Spleen (tissue), 11 donors: ENCODE data around the gene GJB4. TPM values are rescaled to one million over a fixed set of nuclear protein-coding genes. Genes with fewer than 3 reads are reported as not detected.

ENCODE experiments used
- DNase-seq: peaks from one replicate; pipeline ENCODE4 v3.0.0-alpha.2; 2020
- H3K27ac ChIP-seq, 8 donors: fragments of 200-600 bp; sonication (generic) in 7 of 8; 1 replicate in 4 of 8; 2 replicates in 4 of 8; pipeline versions ENCODE4 v1.5.0 to v1.8.0; 2016 to 2021; ENCODE audit warnings: inconsistent platforms in 4 of 8, mild to moderate bottlenecking in 4 of 8, moderate library complexity in 1 of 8
- H3K27me3 ChIP-seq, 7 donors: fragments of 200-600 bp; sonication (generic) in 6 of 7; replicated peaks in 1 of 7; 1 replicate in 4 of 7; 2 replicates in 3 of 7; pipeline versions ENCODE4 v1.5.0 to v1.8.0; 2016 to 2021; ENCODE audit warnings: inconsistent platforms in 3 of 7, mild to moderate bottlenecking in 1 of 7
- H3K36me3 ChIP-seq, 6 donors: fragments of 200-600 bp; sonication (generic) in 5 of 6; 1 replicate in 4 of 6; 2 replicates in 2 of 6; pipeline versions ENCODE4 v1.5.0 to v1.8.0; 2016 to 2021; ENCODE audit warnings: inconsistent platforms in 2 of 6
- H3K4me1 ChIP-seq, 6 donors: fragments of 200-600 bp; sonication (generic) in 5 of 6; 1 replicate in 3 of 6; 2 replicates in 3 of 6; pipeline versions ENCODE4 v1.5.0 to v1.8.0; 2016 to 2021; ENCODE audit warnings: inconsistent platforms in 3 of 6
- H3K4me3 ChIP-seq, 8 donors: fragments of 200-600 bp; sonication (generic) in 7 of 8; 1 replicate in 4 of 8; 2 replicates in 4 of 8; pipeline versions ENCODE4 v1.5.0 to v1.8.0; 2016 to 2021; ENCODE audit warnings: inconsistent platforms in 4 of 8, mild to moderate bottlenecking in 4 of 8, moderate library complexity in 2 of 8
- H3K9me3 ChIP-seq, 8 donors: fragments of 200-600 bp; sonication (generic) in 7 of 8; 1 replicate in 4 of 8; 2 replicates in 4 of 8; pipeline versions ENCODE4 v1.5.0 to v1.8.0; 2016 to 2021; ENCODE audit warnings: inconsistent platforms in 4 of 8
- CTCF ChIP-seq, 11 experiments: fragments of 200-600 bp in 7 of 11; fragments of 450-650 bp in 4 of 11; sonication (generic) in 4 of 11; IDR thresholded peaks in 8 of 11; conservative IDR thresholded peaks in 3 of 11; 1 replicate in 7 of 11; 2 replicates in 4 of 11; pipeline versions ENCODE4 v1.4.0 to v1.8.0; 2016 to 2021; ENCODE audit warnings: antibody characterized with exemption in 11 of 11, inconsistent platforms in 4 of 11, mild to moderate bottlenecking in 1 of 11
- POLR2A ChIP-seq, 3 donors: fragments of 450-650 bp; IDR thresholded peaks; one replicate each; pipeline ENCODE4 v1.5.1; 2017; ENCODE audit warnings: antibody characterized with exemption in 3 of 3, mild to moderate bottlenecking in 1 of 3
- POLR2AphosphoS5 ChIP-seq, 3 donors: sonication (generic); formaldehyde crosslinking; IDR thresholded peaks; one replicate each; pipeline ENCODE4 v1.5.1; 2017; ENCODE audit warnings: antibody characterized with exemption in 3 of 3
- WGBS, 5 donors: extraction: QIAGEN DNeasy Blood & Tissue Kit in 3 of 5; methylation state at CpG; one replicate each; pipeline versions ENCODE4 v1.1.5 to v1.1.7; 2013 to 2018; 5-methylcytosine and 5-hydroxymethylcytosine counted together
- intact Hi-C: fragments of 100-400 bp; cut with DNase I; formaldehyde crosslinking; loops from one replicate; pipeline ENCODE4 v1.15.0; 2023; ENCODE audit warnings: low total_unique reads
- polyA plus RNA-seq, 3 donors: library from polyadenylated mRNA; stranded (reverse); fragments of 200-250 nt; gene quantifications; one replicate each; pipeline ENCODE4 v1.2.1, GENCODE V29; 2013
- total RNA-seq, 7 donors: library from RNA; depleted of rRNA in 3 of 7; stranded (reverse); fragments of >200 nt in 3 of 7; fragmentation: NEBNext Ultra II Directional in 4 of 7; extraction: Animal tissue kit (Norgen Biotek cat#: 25700) in 4 of 7; gene quantifications; one replicate each; pipeline versions ENCODE4 v1.1.0 to v1.2.1, GENCODE V29; 2016 to 2021
- donor health status: healthy with polysubstance abuse.
- donor health status: DM: no; HTN: no; CAD: no; lungs with moderate emphysema.
- donor health status: DM: no; HTN: no; CAD: no.
- donor health status: Bipolar disorder and iron deficiency.
- donor health status: healthy.
- donor health status: DM: no; HTN: no; CAD: no.
- donor health status: DM: yes; HTN: yes; CAD: no.

GJB4 gene
- total and polyA plus RNA-seq, 10 donors = not detected

GRCh38 chr1:34786521-34787325 lies 27.2 kb downstream of the GJB4 start:
- TF ChIP-seq CTCF (IDR thresholded peaks at IDR 0.05 in 8 of 11, conservative IDR thresholded peaks at IDR 0.05 in 3 of 11) (peak; percentile 34 to 85 (median 71)), POLR2A (IDR thresholded peaks at IDR 0.05) (no peak), POLR2AphosphoS5 (IDR thresholded peaks at IDR 0.05) (no peak)
- Histone ChIP-seq H3K27ac (no peak overlapping the region), H3K9me3 (no peaks in the 10 kb centered on the region), H3K36me3 (no peaks in the 10 kb centered on the region), H3K4me1 (peaks cover under 1 to 14% (median 5%) of the 10 kb centered on the region in 6 donors), H3K4me3 (no peak overlapping the region), H3K27me3 (peaks cover 5 to 77% (median 18%) of the 10 kb centered on the region in 7 donors)
- 50 to 54% (median 53%) methylated on average over 14 of the region's 14 CpGs for WGBS, 5 donors
- intact Hi-C loops = loop anchor here (5.0 kb wide), 1 partner anchor 66 kb away; no protein-coding TSS in a partner anchor
- DNase-seq = no peak

- TF ChIP-seq POLR2A (IDR thresholded peaks at IDR 0.05) = no peak
- TF ChIP-seq POLR2AphosphoS5 (IDR thresholded peaks at IDR 0.05) = no peak
- no peak for TF ChIP-seq CTCF (IDR thresholded peaks at IDR 0.05 in 8 of 11, conservative IDR thresholded peaks at IDR 0.05 in 3 of 11)
- Histone ChIP-seq H3K4me1 (peaks cover 0 to 20% (median 8%) of the 10 kb centered on the region in 6 donors), H3K27me3 (peaks cover 0 to 77% (median 16%) of the 10 kb centered on the region in 7 donors), H3K27ac (no peak overlapping the region), H3K36me3 (no peaks in the 10 kb centered on the region), H3K9me3 (no peaks in the 10 kb centered on the region), H3K4me3 (no peak overlapping the region)
- intact Hi-C loops = loop anchor here (5.0 kb wide), 1 partner anchor 65 kb away; no protein-coding TSS in a partner anchor
- no peak for DNase-seq
- 53 to 59% (median 56%) methylated on average over 9 of the region's 9 CpGs for WGBS, 5 donors
Observed at GRCh38 chr1:34787461-34788420, 28.2 kb downstream of the GJB4 start.

- Histone ChIP-seq H3K9me3 (no peaks in the 10 kb centered on the region), H3K4me1 (peaks cover 0 to 26% (median 14%) of the 10 kb centered on the region in 6 donors), H3K27me3 (peaks cover 0 to 63% (median 18%) of the 10 kb centered on the region in 7 donors), H3K36me3 (no peaks in the 10 kb centered on the region), H3K27ac (no peak overlapping the region), H3K4me3 (no peak overlapping the region)
- intact Hi-C loops = no loop called here
- 74 to 83% (median 78%) methylated on average over 5 to 6 of the region's 6 CpGs for WGBS, 5 donors
- TF ChIP-seq CTCF (IDR thresholded peaks at IDR 0.05 in 8 of 11, conservative IDR thresholded peaks at IDR 0.05 in 3 of 11) = no peak
- no peak for TF ChIP-seq POLR2A (IDR thresholded peaks at IDR 0.05)
- TF ChIP-seq POLR2AphosphoS5 (IDR thresholded peaks at IDR 0.05) = no peak
- no peak for DNase-seq
Observed at GRCh38 chr1:34790985-34791384, 31.4 kb downstream of the GJB4 start.
